Keratinocyte (primary cell): Measurements from ENCODE around the gene CNTRL.

Experiments
- EZH2 ChIP-seq: IDR thresholded peaks from one replicate; pipeline ENCODE4 v1.6.1; 2012; ENCODE audit warnings: inconsistent platforms, mild to moderate bottlenecking, low read length, moderate library complexity
- TF ChIP-seq, protein P1 (sequence below), 3 experiments: IDR thresholded peaks in 1 of 3; conservative IDR thresholded peaks in 1 of 3; optimal IDR thresholded peaks in 1 of 3; 2 replicates in 2 of 3; 3 replicates in 1 of 3; pipeline versions ENCODE3 to v1.5.1; 2011; ENCODE audit warnings: low read length in 3 of 3, mild to moderate bottlenecking in 3 of 3, moderate library complexity in 2 of 3, control low read depth in 1 of 3, inconsistent platforms in 1 of 3; ENCODE audit not compliant: insufficient read depth in 2 of 3; ENCODE audit errors: extremely low read depth in 1 of 3

DNA sequence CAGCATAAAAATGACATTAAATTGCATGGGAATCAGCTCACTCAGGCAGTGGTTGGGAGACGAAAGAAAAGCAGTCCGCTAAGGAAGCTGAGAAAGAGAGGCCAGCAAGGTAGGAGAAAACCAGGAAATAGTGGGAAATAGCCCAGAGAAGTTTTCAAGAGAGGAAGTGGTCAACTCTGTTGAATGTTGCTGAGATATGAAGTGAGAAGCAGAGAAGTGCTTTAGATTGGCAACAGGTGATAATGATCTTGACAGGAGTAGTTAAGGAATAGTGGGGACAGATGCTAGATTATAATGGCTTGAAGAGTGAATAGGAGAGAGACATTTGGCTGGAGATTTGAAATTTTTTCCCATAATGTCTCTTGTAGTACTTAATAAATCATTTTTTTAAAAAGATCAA, 30.8 kb downstream of the CNTRL start:
- TF ChIP-seq, protein P1, sequence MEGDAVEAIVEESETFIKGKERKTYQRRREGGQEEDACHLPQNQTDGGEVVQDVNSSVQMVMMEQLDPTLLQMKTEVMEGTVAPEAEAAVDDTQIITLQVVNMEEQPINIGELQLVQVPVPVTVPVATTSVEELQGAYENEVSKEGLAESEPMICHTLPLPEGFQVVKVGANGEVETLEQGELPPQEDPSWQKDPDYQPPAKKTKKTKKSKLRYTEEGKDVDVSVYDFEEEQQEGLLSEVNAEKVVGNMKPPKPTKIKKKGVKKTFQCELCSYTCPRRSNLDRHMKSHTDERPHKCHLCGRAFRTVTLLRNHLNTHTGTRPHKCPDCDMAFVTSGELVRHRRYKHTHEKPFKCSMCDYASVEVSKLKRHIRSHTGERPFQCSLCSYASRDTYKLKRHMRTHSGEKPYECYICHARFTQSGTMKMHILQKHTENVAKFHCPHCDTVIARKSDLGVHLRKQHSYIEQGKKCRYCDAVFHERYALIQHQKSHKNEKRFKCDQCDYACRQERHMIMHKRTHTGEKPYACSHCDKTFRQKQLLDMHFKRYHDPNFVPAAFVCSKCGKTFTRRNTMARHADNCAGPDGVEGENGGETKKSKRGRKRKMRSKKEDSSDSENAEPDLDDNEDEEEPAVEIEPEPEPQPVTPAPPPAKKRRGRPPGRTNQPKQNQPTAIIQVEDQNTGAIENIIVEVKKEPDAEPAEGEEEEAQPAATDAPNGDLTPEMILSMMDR (optimal IDR thresholded peaks at IDR 0.05 in 1 of 3, IDR thresholded peaks at IDR 0.05 in 1 of 3, conservative IDR thresholded peaks at IDR 0.05 in 1 of 3; ENCODE audit: extremely low read depth in 1 of 3, insufficient read depth in 2 of 3, low read length in 3 of 3): no peak
- no peak for TF ChIP-seq EZH2
